Ascending aorta (tissue), 2 donors: Measurements from ENCODE around the gene NHS. TPM values are rescaled to one million over a fixed set of nuclear protein-coding genes. Genes with fewer than 3 reads are reported as not detected.

Experiments
- DNase-seq, 2 donors: peaks; one replicate each; pipeline ENCODE4 v3.0.0-alpha.2; 2019; ENCODE audit warnings: low spot score in 2 of 2
- H3K27ac ChIP-seq, 2 donors: fragments of 200-600 bp; sonication (generic); one replicate each; pipeline ENCODE4 v1.5.1; 2016 to 2017; ENCODE audit warnings: mild to moderate bottlenecking in 1 of 2
- H3K27me3 ChIP-seq: fragments of 200-600 bp; sonication (generic); one replicate; pipeline ENCODE4 v1.5.1; 2017
- H3K36me3 ChIP-seq, 2 donors: fragments of 200-600 bp; sonication (generic); one replicate each; pipeline ENCODE4 v1.5.1; 2016
- H3K4me1 ChIP-seq, 2 donors: fragments of 200-600 bp; sonication (generic); one replicate each; pipeline ENCODE4 v1.5.1; 2016 to 2017; ENCODE audit warnings: mild to moderate bottlenecking in 1 of 2
- H3K4me3 ChIP-seq, 2 donors: fragments of 200-600 bp; sonication (generic); one replicate each; pipeline ENCODE4 v1.5.1; 2016 to 2017; ENCODE audit warnings: mild to moderate bottlenecking in 1 of 2
- H3K9me3 ChIP-seq, 2 donors: fragments of 200-600 bp; sonication (generic); one replicate each; pipeline ENCODE4 v1.5.1; 2016
- CTCF ChIP-seq, 3 experiments: fragments of 200-600 bp in 2 of 3; fragments of 450-650 bp in 1 of 3; sonication (generic) in 2 of 3; IDR thresholded peaks; one replicate each; pipeline ENCODE4 v1.5.1; 2016 to 2019; ENCODE audit warnings: antibody characterized with exemption in 3 of 3, mild to moderate bottlenecking in 1 of 3, moderate library complexity in 1 of 3
- intact Hi-C: fragments of 100-400 bp; cut with DNase I; formaldehyde crosslinking; loops from one replicate; pipeline ENCODE4 v1.15.1; 2023
- total RNA-seq: library from RNA; depleted of rRNA; stranded (reverse); fragments of >200 nt; gene quantifications from one replicate; pipeline ENCODE4 v1.1.0, GENCODE V29; 2016

The NHS gene
- total RNA-seq, 1 donor from 2014 or later, result 8.8 TPM

- intact Hi-C loops, result loop anchor here (1.0 to 10.0 kb wide), 7 partner anchors 99 to 548 kb away; partner anchors contain the start of gene SCML1
- no peak for TF ChIP-seq CTCF (IDR thresholded peaks at IDR 0.05)
These were observed 302 bp downstream of the NHS start for GRCh38 chrX:17375367-17375636.

GRCh38 chrX:17375637-17376430 lies 834 bp downstream of the NHS start:
- Histone ChIP-seq H3K4me3 (peak overlapping the region; percentile 64 to 76), H3K9me3 (peaks cover 0 to 3% of the 10 kb centered on the region in 2 donors), H3K27ac (peak overlapping the region; percentile 31 to 72), H3K4me1 (no peaks in the 10 kb centered on the region), H3K36me3 (no peaks in the 10 kb centered on the region), H3K27me3 (no peaks in the 10 kb centered on the region)
- intact Hi-C loops, result loop anchor here (1.0 to 10.0 kb wide), 8 partner anchors 39 to 549 kb away; partner anchors contain the start of gene SCML1
- no peak for DNase-seq
- no peak for TF ChIP-seq CTCF (IDR thresholded peaks at IDR 0.05)

More at GRCh38 chrX:17375367-17375636, 302 bp downstream of the NHS start:
- H3K36me3 ChIP-seq, result no peaks in the 10 kb centered on the region
- DNase-seq, result no peak
- peak overlapping the region; percentile 31 to 72 for H3K27ac ChIP-seq
- no peaks in the 10 kb centered on the region for H3K4me1 ChIP-seq
- H3K4me3 ChIP-seq, result peak overlapping the region; percentile 64 to 76
- peaks cover 0 to 3% of the 10 kb centered on the region in 2 donors for H3K9me3 ChIP-seq
- H3K27me3 ChIP-seq, result no peaks in the 10 kb centered on the region

GRCh38 chrX:17376431-17377077 lies 1.6 kb downstream of the NHS start:
- intact Hi-C loops, result loop anchor here (2.0 to 10.0 kb wide), 5 partner anchors 38 to 549 kb away; partner anchors contain the start of gene SCML1
- peaks cover 0 to 3% of the 10 kb centered on the region in 2 donors for H3K9me3 ChIP-seq
- peak overlapping the region; percentile 64 to 76 for H3K4me3 ChIP-seq
- TF ChIP-seq CTCF (IDR thresholded peaks at IDR 0.05), result peak in 1 of 3 experiments; percentile 6
- peak overlapping the region; percentile 19 to 72 for H3K27ac ChIP-seq
- no peaks in the 10 kb centered on the region for H3K36me3 ChIP-seq
- DNase-seq, result no peak
- H3K4me1 ChIP-seq, result no peaks in the 10 kb centered on the region
- no peaks in the 10 kb centered on the region for H3K27me3 ChIP-seq

- intact Hi-C loops, result loop anchor here (2.0 to 10.0 kb wide), 5 partner anchors 38 to 550 kb away; partner anchors contain the start of gene SCML1
- Histone ChIP-seq H3K4me1 (no peaks in the 10 kb centered on the region), H3K4me3 (peak overlapping the region; percentile 64 to 76), H3K27me3 (no peaks in the 10 kb centered on the region), H3K9me3 (peaks cover 0 to 3% of the 10 kb centered on the region in 2 donors), H3K36me3 (no peaks in the 10 kb centered on the region), H3K27ac (peak overlapping the region; percentile 19 to 72)
- peak in 1 of 2 donors; percentile 77 for DNase-seq
- TF ChIP-seq CTCF (IDR thresholded peaks at IDR 0.05), result no peak
These were observed 2.2 kb downstream of the NHS start for GRCh38 chrX:17377091-17377717.

GRCh38 chrX:17377795-17378194 lies 2.8 kb downstream of the NHS start:
- Histone ChIP-seq H3K27ac (peak overlapping the region; percentile 15 to 19), H3K9me3 (peaks cover 0 to 3% of the 10 kb centered on the region in 2 donors), H3K4me3 (peak overlapping the region; percentile 64 to 76), H3K4me1 (no peaks in the 10 kb centered on the region), H3K36me3 (no peaks in the 10 kb centered on the region), H3K27me3 (no peaks in the 10 kb centered on the region)
- no peak for TF ChIP-seq CTCF (IDR thresholded peaks at IDR 0.05)
- no peak for DNase-seq
- intact Hi-C loops, result loop anchor here (2.0 to 10.0 kb wide), 5 partner anchors 37 to 550 kb away; partner anchors contain the start of gene SCML1
